Measurements from ENCODE around the gene DISP2. TPM values are rescaled to one million over a fixed set of nuclear protein-coding genes. Genes with fewer than 3 reads are reported as not detected.

Gene DISP2
- total RNA-seq, 1 experiment from 2014 or later = 1.3 TPM

DNA sequence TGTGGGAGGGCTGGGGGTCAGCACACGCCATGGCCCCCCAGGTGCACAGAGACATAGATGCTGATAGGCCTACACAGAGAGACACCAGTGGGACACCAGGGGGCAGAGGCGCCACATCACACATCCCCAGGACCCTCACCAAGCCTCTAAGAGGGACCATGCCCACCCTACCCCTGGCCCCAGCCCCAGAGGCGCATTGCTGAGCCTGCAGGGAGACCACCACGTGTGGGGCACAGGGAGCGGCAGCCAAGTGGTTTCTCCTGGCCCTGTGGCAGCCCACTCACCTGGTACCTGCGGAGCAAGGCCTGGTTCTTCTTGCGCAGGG lies 18.4 kb upstream of the DISP2 start:
- Histone ChIP-seq H2BK5ac (ENCODE audit: insufficient read length, low read length) (no peak overlapping the region), H4K8ac (replicated peaks; ENCODE audit: insufficient read length, low read depth, low read length) (no peak overlapping the region), H2BK12ac (ENCODE audit: insufficient read length, low read depth, low read length) (no peak overlapping the region), H3K23me2 (ENCODE audit: insufficient read length, low read depth, low read length, poor library complexity, severe bottlenecking) (no peaks in the 10 kb centered on the region), H3K4ac (ENCODE audit: low read depth, low read length) (no peak overlapping the region), H3K4me1 (ENCODE audit: insufficient read depth, low read length) (no peaks in the 10 kb centered on the region), H2AK5ac (ENCODE audit: insufficient read length, low read length) (no peak overlapping the region), H3K56ac (ENCODE audit: insufficient read length, low read depth, low read length) (no peak overlapping the region), H3K4me2 (ENCODE audit: insufficient read depth, insufficient read length, low read length) (no peak overlapping the region), H3K18ac (ENCODE audit: insufficient read length, low read depth, low read length) (no peak overlapping the region), H3K9ac (ENCODE audit: extremely low read depth, insufficient read length, low read length) (no peak overlapping the region), H3K23ac (ENCODE audit: insufficient read length, low read depth, low read length) (no peak overlapping the region), H3K79me2 (ENCODE audit: insufficient read depth, low read length) (no peaks in the 10 kb centered on the region), H4K5ac (ENCODE audit: insufficient read length, low read depth, low read length) (no peak overlapping the region), H3K14ac (ENCODE audit: insufficient read depth, low read length) (no peak overlapping the region), H3T11ph (ENCODE audit: low read length) (no peak overlapping the region), H4K20me1 (ENCODE audit: control insufficient read depth, insufficient read depth, insufficient read length) (no peaks in the 10 kb centered on the region), H3K27ac (ENCODE audit: insufficient read length, low read depth, low read length) (no peak overlapping the region), H2BK20ac (ENCODE audit: low read depth, low read length, poor library complexity, severe bottlenecking) (no peak overlapping the region), H2AFZ (ENCODE audit: low read length) (no peak overlapping the region), H2BK15ac (ENCODE audit: low read depth, low read length) (no peak overlapping the region), H4K91ac (ENCODE audit: insufficient read length, low read depth, low read length) (no peak overlapping the region), H2BK120ac (ENCODE audit: low read depth, low read length, poor library complexity, severe bottlenecking) (no peak overlapping the region), H3K9me3 (ENCODE audit: control insufficient read depth, low read depth, low read length) (no peaks in the 10 kb centered on the region), H3K79me1 (ENCODE audit: insufficient read depth, low read depth, low read length, poor library complexity, severe bottlenecking) (no peaks in the 10 kb centered on the region), H3K27me3 (ENCODE audit: insufficient read depth, low read length) (no peaks in the 10 kb centered on the region)
- H3K27ac Mint-ChIP-seq = no peak overlapping the region
- DNase-seq = no peak
- no peaks in the 10 kb centered on the region for H3K9me3 Mint-ChIP-seq
- peaks cover 14% of the 10 kb centered on the region for H3K27me3 Mint-ChIP-seq (ENCODE audit: low read depth)
- TF ChIP-seq, protein P1, sequence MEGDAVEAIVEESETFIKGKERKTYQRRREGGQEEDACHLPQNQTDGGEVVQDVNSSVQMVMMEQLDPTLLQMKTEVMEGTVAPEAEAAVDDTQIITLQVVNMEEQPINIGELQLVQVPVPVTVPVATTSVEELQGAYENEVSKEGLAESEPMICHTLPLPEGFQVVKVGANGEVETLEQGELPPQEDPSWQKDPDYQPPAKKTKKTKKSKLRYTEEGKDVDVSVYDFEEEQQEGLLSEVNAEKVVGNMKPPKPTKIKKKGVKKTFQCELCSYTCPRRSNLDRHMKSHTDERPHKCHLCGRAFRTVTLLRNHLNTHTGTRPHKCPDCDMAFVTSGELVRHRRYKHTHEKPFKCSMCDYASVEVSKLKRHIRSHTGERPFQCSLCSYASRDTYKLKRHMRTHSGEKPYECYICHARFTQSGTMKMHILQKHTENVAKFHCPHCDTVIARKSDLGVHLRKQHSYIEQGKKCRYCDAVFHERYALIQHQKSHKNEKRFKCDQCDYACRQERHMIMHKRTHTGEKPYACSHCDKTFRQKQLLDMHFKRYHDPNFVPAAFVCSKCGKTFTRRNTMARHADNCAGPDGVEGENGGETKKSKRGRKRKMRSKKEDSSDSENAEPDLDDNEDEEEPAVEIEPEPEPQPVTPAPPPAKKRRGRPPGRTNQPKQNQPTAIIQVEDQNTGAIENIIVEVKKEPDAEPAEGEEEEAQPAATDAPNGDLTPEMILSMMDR (conservative IDR thresholded peaks at IDR 0.05) = peak; percentile 25; the same call in 1 of the 3 replicates
- no peak overlapping the region for H3K4me3 Mint-ChIP-seq
- H3K4me1 Mint-ChIP-seq = peaks cover 17 to 41% of the 10 kb centered on the region in 2 experiments
- no CpG with 5 or more reads among the region's 7 CpGs for WGBS (ENCODE audit: extremely low coverage, insufficient read length, low lambda C conversion rate)
- H3K36me3 Mint-ChIP-seq (ENCODE audit: insufficient read depth in 1 of 3, low read depth in 3 of 3) = no peaks in the 10 kb centered on the region
